K562 (cell line): ENCODE results near the gene ENTREP3. TPM values are rescaled to one million over a fixed set of nuclear protein-coding genes. Genes with fewer than 3 reads are reported as not detected.

ENCODE experiments used
- ATAC-seq: fragments of 200-7000 bp; cut with Tn5 transposase; 3 replicates; pipeline ENCODE4 v1.9.1; 2020; ENCODE audit warnings: moderate library complexity
- BruUV-seq: library from RNA; stranded (reverse); fragments of 400-500 nt; replicated peaks from 2 replicates; lab custom pipeline; 2021; lab: Mats Ljungman, UMichigan
- CTCF ChIA-PET: fragments of 300-600 bp; formaldehyde crosslinking; extraction: SDS; loops from one replicate; lab custom pipeline; 2021; ENCODE audit warnings: low intra/inter-chr PET ratio; lab: Yijun Ruan, JAX
- POLR2A ChIA-PET: fragments of 300-600, 350-650 bp; sonication (Branson Sonifier 250); formaldehyde crosslinking; extraction: SDS; loops from one replicate; lab custom pipeline; 2021; ENCODE audit warnings: antibody characterized with exemption, inconsistent platforms; lab: Yijun Ruan, JAX
- DNase-seq, 4 experiments: peaks; one replicate each; pipeline versions ENCODE4 v3.0.0 to v3.0.0-alpha.2; 2011 to 2018; ENCODE audit warnings: low spot score in 3 of 4, mixed read lengths in 3 of 4; ENCODE audit errors: extremely low read depth in 1 of 4
- FAIRE-seq: peaks from 2 replicates; lab custom pipeline; 2011; peaks lifted over from hg19 to GRCh38; lab: Jason Lieb, UNC
- H2AFZ ChIP-seq: 2 replicates; pipeline ENCODE4 v1.6.0; 2011; ENCODE audit warnings: low read depth, low read length, control low read depth, inconsistent platforms
- H3K27ac ChIP-seq: fragments of 200-600 bp; 3 replicates; pipeline ENCODE4 v1.8.0; 2011; ENCODE audit warnings: low read depth, mild to moderate bottlenecking, control low read depth, inconsistent platforms, low read length, moderate library complexity, mixed read lengths; ENCODE audit errors: extremely low read depth
- H3K27me3 ChIP-seq, 2 experiments: fragments of 300-600 bp in 1 of 2; 2 replicates in 1 of 2; 3 replicates in 1 of 2; pipeline versions ENCODE4 v1.6.0 to v1.8.0; 2011; ENCODE audit warnings: inconsistent platforms in 2 of 2, low read length in 2 of 2, mild to moderate bottlenecking in 1 of 2, mixed read lengths in 1 of 2, moderate library complexity in 1 of 2; ENCODE audit not compliant: control insufficient read depth in 2 of 2, insufficient read depth in 2 of 2
- H3K36me3 ChIP-seq: fragments of 300-600 bp; 3 replicates; pipeline ENCODE4 v1.8.0; 2011; ENCODE audit warnings: mild to moderate bottlenecking, low read length, inconsistent platforms; ENCODE audit not compliant: control insufficient read depth, insufficient read depth
- H3K4me1 ChIP-seq, 2 experiments: fragments of 200-600 bp in 1 of 2; replicated peaks in 1 of 2; 2 replicates in 1 of 2; 3 replicates in 1 of 2; pipeline versions ENCODE4 v1.5.1 to v1.8.0; 2011; ENCODE audit warnings: inconsistent platforms in 2 of 2, low read length in 2 of 2, mild to moderate bottlenecking in 1 of 2, mixed read lengths in 1 of 2, moderate library complexity in 1 of 2; ENCODE audit not compliant: control insufficient read depth in 2 of 2, insufficient read depth in 2 of 2
- H3K4me2 ChIP-seq: 2 replicates; pipeline ENCODE4 v1.6.1; 2011; ENCODE audit warnings: low read length, control low read depth, inconsistent platforms, mixed read lengths; ENCODE audit not compliant: insufficient read depth
- H3K4me3 ChIP-seq: fragments of 200-600 bp; sonication (generic), shearing (Covaris generic); 2 replicates; pipeline ENCODE4 v1.5.1; 2016; ENCODE audit warnings: control low read depth, inconsistent platforms
- H3K79me2 ChIP-seq: fragments of 200-600 bp; 3 replicates; pipeline ENCODE4 v1.8.0; 2011; ENCODE audit warnings: low read length, inconsistent platforms; ENCODE audit not compliant: control insufficient read depth, insufficient read depth
- H3K9ac ChIP-seq, 2 experiments: 2 replicates each; pipeline versions ENCODE4 v1.6.0 to v1.6.1; 2011; ENCODE audit warnings: low read depth in 2 of 2, low read length in 2 of 2, control low read depth in 1 of 2, inconsistent platforms in 1 of 2, mild to moderate bottlenecking in 1 of 2, mixed read lengths in 1 of 2; ENCODE audit not compliant: insufficient read depth in 1 of 2
- H3K9me1 ChIP-seq: one replicate; pipeline ENCODE4 v1.6.0; 2011; ENCODE audit warnings: inconsistent platforms, mild to moderate bottlenecking, low read length, moderate library complexity; ENCODE audit not compliant: control insufficient read depth, insufficient read depth
- H3K9me3 ChIP-seq: replicated peaks from 2 replicates; pipeline ENCODE4 v1.5.1; 2011; ENCODE audit warnings: low read depth, low read length, inconsistent platforms; ENCODE audit not compliant: control insufficient read depth, insufficient read depth
- H4K20me1 ChIP-seq: replicated peaks from 2 replicates; pipeline ENCODE4 v1.6.1; 2011; ENCODE audit warnings: low read length, inconsistent platforms, mixed read lengths; ENCODE audit not compliant: control insufficient read depth, insufficient read depth
- ADNP ChIP-seq: fragments of 200-800 bp; sonication (Bioruptor generic); IDR thresholded peaks from 2 replicates; pipeline ENCODE4 v1.6.1; 2016; ENCODE audit warnings: missing genetic modification characterization, missing compliant biosample characterization
- CCAR2 ChIP-seq: fragments of 200-400 bp; formaldehyde crosslinking; IDR thresholded peaks from 2 replicates; pipeline ENCODE4 v1.6.1; 2017; ENCODE audit warnings: mild to moderate bottlenecking, low read depth, low read length
- CEBPG ChIP-seq, 3 experiments: fragments of 200-800 bp in 1 of 3; sonication (Bioruptor generic) in 1 of 3; sonication (generic) in 1 of 3; formaldehyde crosslinking in 1 of 3; IDR thresholded peaks in 2 of 3; conservative IDR thresholded peaks in 1 of 3; 2 replicates each; pipeline versions ENCODE4 v1.6.1 to v1.8.0; 2016 to 2022; ENCODE audit warnings: missing compliant biosample characterization in 2 of 3, missing genetic modification characterization in 2 of 3, mild to moderate bottlenecking in 1 of 3, missing genetic modification reagents in 1 of 3
- FOXM1 ChIP-seq, 2 experiments: fragments of 450-650 bp in 1 of 2; sonication (generic) in 1 of 2; formaldehyde crosslinking in 1 of 2; IDR thresholded peaks; 2 replicates each; pipeline versions ENCODE4 v1.6.1 to v1.9.0; 2017 to 2022; ENCODE audit warnings: low read depth in 2 of 2, mild to moderate bottlenecking in 2 of 2, missing genetic modification reagents in 1 of 2, moderate library complexity in 1 of 2
- JUNB ChIP-seq: fragments of 450-650 bp; formaldehyde crosslinking; conservative IDR thresholded peaks from 2 replicates; pipeline ENCODE4 v1.4.0; 2020; ENCODE audit warnings: mild to moderate bottlenecking
- NBN ChIP-seq: fragments of 450-650 bp; IDR thresholded peaks from 2 replicates; pipeline ENCODE4 v1.6.1; 2016; ENCODE audit warnings: low read depth, mild to moderate bottlenecking
- NFIX ChIP-seq: fragments of 250-450 bp; sonication (Bioruptor Pico); IDR thresholded peaks from 2 replicates; pipeline ENCODE4 v1.4.0; 2020; ENCODE audit warnings: low read depth, mild to moderate bottlenecking, moderate library complexity
- NR1H2 ChIP-seq: sonication (generic); formaldehyde crosslinking; IDR thresholded peaks from 2 replicates; pipeline ENCODE4 v1.4.0; 2020; ENCODE audit warnings: mild to moderate bottlenecking, missing genetic modification reagents
- RBM15 ChIP-seq: fragments of 200-400 bp; formaldehyde crosslinking; IDR thresholded peaks from 2 replicates; pipeline ENCODE4 v1.6.1; 2018; ENCODE audit warnings: mild to moderate bottlenecking, low read length, moderate library complexity; ENCODE audit not compliant: insufficient read depth
- SAFB2 ChIP-seq: fragments of 200-400 bp; formaldehyde crosslinking; IDR thresholded peaks from 2 replicates; pipeline ENCODE4 v1.6.1; 2018; ENCODE audit warnings: borderline replicate concordance, low read length, low read depth, moderate library complexity; ENCODE audit not compliant: severe bottlenecking
- TAL1 ChIP-seq: fragments of 450-650 bp; IDR thresholded peaks from 2 replicates; pipeline ENCODE4 v1.6.1; 2016; ENCODE audit warnings: mild to moderate bottlenecking
- TEAD1 ChIP-seq, 2 experiments: fragments of 450-650 bp in 1 of 2; sonication (generic) in 1 of 2; formaldehyde crosslinking; IDR thresholded peaks; 2 replicates each; pipeline versions ENCODE4 v1.4.0 to v1.8.0; 2020 to 2022; ENCODE audit warnings: mild to moderate bottlenecking in 2 of 2, missing genetic modification reagents in 1 of 2
- U2AF1 ChIP-seq: fragments of 200-400 bp; formaldehyde crosslinking; optimal IDR thresholded peaks from 2 replicates; pipeline ENCODE3; 2017; ENCODE audit warnings: mild to moderate bottlenecking, low read depth, low read length, moderate library complexity
- ZNF12 ChIP-seq: sonication (generic); formaldehyde crosslinking; IDR thresholded peaks from 2 replicates; pipeline ENCODE4 v1.4.0; 2020; ENCODE audit warnings: mild to moderate bottlenecking, missing genetic modification reagents
- ZNF384 ChIP-seq: IDR thresholded peaks from 2 replicates; pipeline ENCODE4 v1.6.1; 2012; ENCODE audit warnings: low read depth, low read length, improper control_type of control experiment
- WGBS: fragments of 100-300 bp; shearing (Covaris generic); methylation state at CpG from one replicate; pipeline ENCODE4 v1.1.6; 2016; ENCODE audit warnings: low coverage, mixed read lengths; ENCODE audit not compliant: insufficient coverage; ENCODE audit errors: missing lambda C conversion rate; 5-methylcytosine and 5-hydroxymethylcytosine counted together
- in situ Hi-C: fragments of 300-500 bp; cut with MboI; formaldehyde crosslinking; loops from 4 replicates; pipeline ENCODE4 v1.15.0; 2018; ENCODE audit warnings: inconsistent platforms, mixed read lengths
- intact Hi-C: fragments of 100-400 bp; cut with micrococcal nuclease; formaldehyde crosslinking; loops from 2 replicates; pipeline ENCODE4 v1.14.2; 2022
- polyA plus RNA-seq, 8 experiments: library from polyadenylated mRNA; depleted of rRNA in 4 of 8; stranded (reverse) in 5 of 8; unstranded in 3 of 8; fragments of >200 nt; fragmentation: Nextera tagmentation in 2 of 8; fragmentation: Illumina TruSeq in 1 of 8; extraction: Ambion mirVana in 2 of 8; extraction: Trizol in 1 of 8; gene quantifications; 2 replicates each; pipeline versions ENCODE4 v1.2.1 to v1.2.3, GENCODE V29; 2011 to 2014; ENCODE audit warnings: inconsistent platforms in 1 of 8, missing spikeins in 1 of 8
- total RNA-seq, 7 experiments: library from RNA; depleted of rRNA in 6 of 7; stranded (reverse); fragments of >200 nt in 6 of 7; fragmentation: Illumina TruSeq in 2 of 7; extraction: Trizol in 2 of 7; gene quantifications; 2 replicates each; pipeline versions ENCODE4 v1.2.1 to v1.2.3, GENCODE V29; 2011 to 2021; ENCODE audit warnings: low replicate concordance in 1 of 7
- TF ChIP-seq, protein P1 (sequence below): fragments of 250-450 bp; sonication (Bioruptor Pico); IDR thresholded peaks from 2 replicates; pipeline ENCODE4 v1.4.0; 2020; ENCODE audit warnings: mild to moderate bottlenecking, moderate library complexity, borderline replicate concordance
- TF ChIP-seq, protein P2 (sequence below): sonication (generic); formaldehyde crosslinking; IDR thresholded peaks from 2 replicates; pipeline ENCODE4 v1.8.0; 2022; ENCODE audit warnings: missing genetic modification reagents, mild to moderate bottlenecking, moderate library complexity, borderline replicate concordance

The ENTREP3 gene
- total and polyA plus RNA-seq, 9 of the 15 experiments (the other 6 are each of a cell fraction or from before 2014, with no cell fraction given) = 1.9 to 41.8 (median 5.9) TPM

DNA sequence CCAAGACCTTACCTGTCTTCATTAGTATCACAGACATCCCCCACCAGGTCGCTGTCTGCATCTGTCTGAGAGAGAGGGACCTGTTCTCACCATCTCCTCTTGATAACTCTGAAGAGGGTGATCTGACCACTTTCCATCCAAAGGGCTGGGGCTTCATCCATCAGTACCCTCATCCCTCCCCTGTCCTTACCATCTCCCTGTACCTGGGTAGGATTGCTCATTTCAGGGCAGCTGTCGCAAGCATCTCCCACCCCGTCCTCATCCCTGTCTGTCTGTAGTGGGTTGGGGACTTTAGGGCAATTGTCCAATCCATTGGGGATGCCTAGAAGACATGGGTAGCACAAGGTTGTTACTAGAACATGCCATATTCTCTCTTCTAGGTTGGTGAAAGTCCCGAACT lies 55.5 kb downstream of the ENTREP3 start:
- H3K79me2 ChIP-seq = peaks cover 12% of the 10 kb centered on the region
- H3K4me3 ChIP-seq = no peak overlapping the region
- in situ Hi-C loops (no loop called here), intact Hi-C loops (no loop called here)
- CTCF ChIA-PET = no interaction called here
- FAIRE-seq (no peak), DNase-seq (no peak), ATAC-seq (no peak)
- BruUV-seq = no TSS peak
- no peaks in the 10 kb centered on the region for H3K9me3 ChIP-seq
- TF ChIP-seq JUNB (CRISPR knock-in tag) (no peak), ZNF384 (no peak), TAL1 (no peak), TEAD1 (CRISPR knock-in tag; IDR thresholded peaks at IDR 0.05) (no peak), NBN (no peak), SAFB2 (no peak), U2AF1 (no peak), CEBPG (CRISPR knock-in tag; IDR thresholded peaks at IDR 0.05) (no peak), CEBPG (tag; conservative IDR thresholded peaks at IDR 0.05 in 1 of 2, IDR thresholded peaks at IDR 0.05 in 1 of 2) (no peak), NR1H2 (CRISPR knock-in tag) (no peak), FOXM1 (IDR thresholded peaks at IDR 0.05; ENCODE audit: low read depth) (no peak), FOXM1 (CRISPR knock-in tag; IDR thresholded peaks at IDR 0.05; ENCODE audit: low read depth) (no peak), NFIX (CRISPR knock-in tag) (no peak), ZNF12 (no peak), CCAR2 (no peak), ADNP (tag) (no peak), RBM15 (no peak)
- TF ChIP-seq, protein P1, sequence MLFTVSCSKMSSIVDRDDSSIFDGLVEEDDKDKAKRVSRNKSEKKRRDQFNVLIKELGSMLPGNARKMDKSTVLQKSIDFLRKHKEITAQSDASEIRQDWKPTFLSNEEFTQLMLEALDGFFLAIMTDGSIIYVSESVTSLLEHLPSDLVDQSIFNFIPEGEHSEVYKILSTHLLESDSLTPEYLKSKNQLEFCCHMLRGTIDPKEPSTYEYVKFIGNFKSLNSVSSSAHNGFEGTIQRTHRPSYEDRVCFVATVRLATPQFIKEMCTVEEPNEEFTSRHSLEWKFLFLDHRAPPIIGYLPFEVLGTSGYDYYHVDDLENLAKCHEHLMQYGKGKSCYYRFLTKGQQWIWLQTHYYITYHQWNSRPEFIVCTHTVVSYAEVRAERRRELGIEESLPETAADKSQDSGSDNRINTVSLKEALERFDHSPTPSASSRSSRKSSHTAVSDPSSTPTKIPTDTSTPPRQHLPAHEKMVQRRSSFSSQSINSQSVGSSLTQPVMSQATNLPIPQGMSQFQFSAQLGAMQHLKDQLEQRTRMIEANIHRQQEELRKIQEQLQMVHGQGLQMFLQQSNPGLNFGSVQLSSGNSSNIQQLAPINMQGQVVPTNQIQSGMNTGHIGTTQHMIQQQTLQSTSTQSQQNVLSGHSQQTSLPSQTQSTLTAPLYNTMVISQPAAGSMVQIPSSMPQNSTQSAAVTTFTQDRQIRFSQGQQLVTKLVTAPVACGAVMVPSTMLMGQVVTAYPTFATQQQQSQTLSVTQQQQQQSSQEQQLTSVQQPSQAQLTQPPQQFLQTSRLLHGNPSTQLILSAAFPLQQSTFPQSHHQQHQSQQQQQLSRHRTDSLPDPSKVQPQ (CRISPR knock-in tag) = no peak
- TF ChIP-seq, protein P2, sequence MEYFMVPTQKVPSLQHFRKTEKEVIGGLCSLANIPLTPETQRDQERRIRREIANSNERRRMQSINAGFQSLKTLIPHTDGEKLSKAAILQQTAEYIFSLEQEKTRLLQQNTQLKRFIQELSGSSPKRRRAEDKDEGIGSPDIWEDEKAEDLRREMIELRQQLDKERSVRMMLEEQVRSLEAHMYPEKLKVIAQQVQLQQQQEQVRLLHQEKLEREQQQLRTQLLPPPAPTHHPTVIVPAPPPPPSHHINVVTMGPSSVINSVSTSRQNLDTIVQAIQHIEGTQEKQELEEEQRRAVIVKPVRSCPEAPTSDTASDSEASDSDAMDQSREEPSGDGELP (CRISPR knock-in tag) = no peak
- H3K36me3 ChIP-seq = peaks cover 37% of the 10 kb centered on the region; the same call in 2 of the 3 replicates
- no peaks in the 10 kb centered on the region for H4K20me1 ChIP-seq
- no peak overlapping the region for H3K27ac ChIP-seq
- no peak overlapping the region for H2AFZ ChIP-seq
- no peaks in the 10 kb centered on the region for H3K9me1 ChIP-seq
- no peaks in the 10 kb centered on the region for H3K27me3 ChIP-seq
- no peak overlapping the region for H3K4me2 ChIP-seq
- H3K4me1 ChIP-seq = peaks cover 8 to 27% of the 10 kb centered on the region in 2 experiments; a peak in 4 of 5 replicates
- POLR2A ChIA-PET = interaction anchor here (0.6 kb wide), 1 partner anchor 738 kb away, joined by 3 read pairs; no protein-coding TSS in a partner anchor
- WGBS = 56% methylated on average over 4 of the region's 4 CpGs
- H3K9ac ChIP-seq = no peak overlapping the region
